KOPT-K1 (cell line): ENCODE results near the gene FRMD4A.

Experiments used
- H3K27ac ChIP-seq: fragments of 200-600 bp; sonication (generic); 2 replicates; pipeline ENCODE4 v1.5.1; 2016; ENCODE audit warnings: antibody characterized with exemption, mild to moderate bottlenecking, low read depth, low read length; ENCODE audit not compliant: poor library complexity, severe bottlenecking
- H3K36me3 ChIP-seq: fragments of 200-600 bp; sonication (generic); 2 replicates; pipeline ENCODE4 v1.5.1; 2017; ENCODE audit warnings: antibody characterized with exemption, mild to moderate bottlenecking, low read length, moderate library complexity; ENCODE audit not compliant: insufficient read depth
- H3K9me3 ChIP-seq: fragments of 200-600 bp; sonication (generic); 2 replicates; pipeline ENCODE4 v1.5.1; 2017; ENCODE audit warnings: antibody characterized with exemption, low read length, mild to moderate bottlenecking; ENCODE audit not compliant: insufficient read depth, poor library complexity, severe bottlenecking

The FRMD4A gene

GRCh38 chr10:13859979-13860654 is 470.6 kb downstream of the FRMD4A start:
- Histone ChIP-seq H3K27ac (no peak overlapping the region), H3K36me3 (no peaks in the 10 kb centered on the region), H3K9me3 (no peaks in the 10 kb centered on the region)

- H3K27ac ChIP-seq = no peak overlapping the region
- no peaks in the 10 kb centered on the region for H3K9me3 ChIP-seq
- H3K36me3 ChIP-seq = no peaks in the 10 kb centered on the region
Observed at GRCh38 chr10:13858709-13859108, 472.0 kb downstream of the FRMD4A start.

DNA sequence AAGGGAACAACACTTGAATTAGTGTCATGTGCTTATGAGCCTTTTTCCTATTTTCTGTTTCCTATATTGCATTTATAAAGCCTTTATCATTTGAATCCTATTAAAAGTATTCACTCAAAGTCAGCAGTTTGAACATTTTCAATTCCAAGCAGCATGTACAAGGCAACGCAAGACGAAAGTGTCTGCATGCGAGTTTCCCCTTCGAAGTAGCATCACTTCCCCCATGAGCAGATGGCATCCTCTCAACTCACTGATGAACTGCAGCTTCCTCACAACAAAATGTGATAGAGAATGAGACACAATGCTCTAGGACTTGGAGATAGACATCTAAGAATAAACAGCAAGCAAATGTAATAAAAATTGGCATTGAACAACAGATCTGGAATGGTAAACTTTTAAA is 473.3 kb downstream of the FRMD4A start:
- H3K9me3 ChIP-seq = no peaks in the 10 kb centered on the region
- H3K27ac ChIP-seq = no peak overlapping the region

DNA sequence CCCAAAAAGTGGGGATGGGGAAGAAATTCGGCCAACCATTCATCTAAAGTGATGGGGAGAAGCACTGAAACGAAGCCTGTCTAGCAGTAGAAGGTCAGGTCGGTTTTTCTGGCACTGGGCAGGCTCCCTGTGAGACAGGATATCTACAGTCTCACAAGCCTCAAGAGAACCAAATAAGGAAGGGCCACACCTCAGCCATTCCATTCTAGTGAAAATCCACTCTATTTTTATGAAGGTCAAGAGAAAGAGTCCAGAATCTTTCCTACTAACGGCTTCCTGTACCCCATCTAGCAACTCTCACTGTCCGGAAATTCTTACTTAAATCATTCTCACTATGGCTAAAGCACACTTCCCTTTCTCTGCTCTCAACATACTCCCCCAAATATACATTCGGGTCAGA is 476.9 kb downstream of the FRMD4A start:
- Histone ChIP-seq H3K9me3 (no peaks in the 10 kb centered on the region), H3K36me3 (no peaks in the 10 kb centered on the region), H3K27ac (no peak overlapping the region)

More for the DNA sequence above, 473.3 kb downstream of the FRMD4A start:
- no peaks in the 10 kb centered on the region for H3K36me3 ChIP-seq

DNA sequence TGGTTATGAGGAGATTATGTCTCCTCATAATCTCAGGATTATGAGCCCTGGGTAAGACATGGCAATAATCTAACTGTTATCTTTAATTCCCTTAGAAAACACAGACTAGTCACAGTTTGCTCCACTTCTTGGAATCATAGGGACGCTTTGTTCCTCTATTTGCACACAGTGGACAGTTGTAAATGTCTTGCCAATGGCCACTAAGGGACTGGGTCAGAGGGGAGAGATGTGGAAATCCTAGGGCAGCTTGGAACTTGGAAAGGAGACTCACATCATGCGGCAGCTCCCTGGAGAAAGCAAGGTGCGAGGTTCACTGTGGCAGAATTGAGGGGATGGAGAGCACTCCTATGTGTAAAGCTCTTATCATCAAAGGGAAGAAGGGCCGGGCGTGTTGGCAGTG is 477.9 kb downstream of the FRMD4A start:
- Histone ChIP-seq H3K36me3 (no peaks in the 10 kb centered on the region), H3K9me3 (no peaks in the 10 kb centered on the region), H3K27ac (no peak overlapping the region)

DNA sequence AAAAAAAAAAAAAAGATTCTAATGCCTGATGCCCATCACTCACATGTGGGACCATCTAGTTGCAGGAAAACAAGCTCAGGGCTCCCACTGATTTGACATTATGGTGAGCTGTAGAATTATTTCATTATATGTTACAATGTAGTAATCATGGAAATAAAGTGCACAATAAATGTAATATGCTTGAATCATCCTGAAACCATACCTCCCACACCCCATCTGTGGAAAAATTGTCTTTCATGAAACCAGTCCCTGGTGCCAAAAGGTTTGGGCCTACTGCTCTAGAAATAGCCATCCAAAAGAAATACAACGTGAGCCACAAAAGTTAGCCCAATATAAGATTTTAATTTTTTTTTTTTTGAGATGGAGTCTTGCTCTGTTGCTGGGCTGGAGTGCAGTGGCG is 478.8 kb downstream of the FRMD4A start:
- Histone ChIP-seq H3K36me3 (no peaks in the 10 kb centered on the region), H3K27ac (no peak overlapping the region), H3K9me3 (no peaks in the 10 kb centered on the region)

- H3K9me3 ChIP-seq = no peaks in the 10 kb centered on the region
- no peak overlapping the region for H3K27ac ChIP-seq
- H3K36me3 ChIP-seq = no peaks in the 10 kb centered on the region
Observed at GRCh38 chr10:13848520-13849445, 481.9 kb downstream of the FRMD4A start.

GRCh38 chr10:13847201-13847631 is 483.5 kb downstream of the FRMD4A start:
- Histone ChIP-seq H3K36me3 (no peaks in the 10 kb centered on the region), H3K9me3 (no peaks in the 10 kb centered on the region), H3K27ac (no peak overlapping the region)

GRCh38 chr10:13845897-13846296 is 484.8 kb downstream of the FRMD4A start:
- Histone ChIP-seq H3K27ac (no peak overlapping the region), H3K36me3 (no peaks in the 10 kb centered on the region), H3K9me3 (peaks cover 11% of the 10 kb centered on the region)

DNA sequence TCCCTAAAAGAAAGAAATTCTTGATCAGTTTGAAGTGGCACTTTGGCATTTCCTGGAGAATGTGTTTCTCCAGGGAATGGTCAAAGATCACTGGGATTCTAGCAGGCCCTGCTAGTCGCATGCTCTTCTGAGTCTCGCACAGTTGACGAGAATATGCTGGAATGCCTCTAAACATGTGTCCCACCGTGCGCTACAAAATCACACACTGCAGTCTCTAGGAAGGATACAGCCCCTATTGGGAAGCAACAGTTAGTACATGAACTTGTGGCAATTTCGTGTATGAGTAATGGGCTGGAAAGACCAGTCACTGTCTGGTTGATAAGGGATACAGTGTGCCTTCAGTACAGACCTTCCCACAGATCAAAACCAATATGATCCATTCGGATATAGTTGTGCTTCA is 486.1 kb downstream of the FRMD4A start:
- no peak overlapping the region for H3K27ac ChIP-seq

GRCh38 chr10:13842117-13842516 is 488.6 kb downstream of the FRMD4A start:
- Histone ChIP-seq H3K27ac (no peak overlapping the region), H3K36me3 (no peaks in the 10 kb centered on the region), H3K9me3 (peaks cover 11% of the 10 kb centered on the region)

More for the DNA sequence above, 486.1 kb downstream of the FRMD4A start:
- Histone ChIP-seq H3K9me3 (peaks cover 11% of the 10 kb centered on the region), H3K36me3 (no peaks in the 10 kb centered on the region)

- Histone ChIP-seq H3K36me3 (no peaks in the 10 kb centered on the region), H3K9me3 (peaks cover 11% of the 10 kb centered on the region), H3K27ac (no peak overlapping the region)
Observed at GRCh38 chr10:13840036-13840435, 490.7 kb downstream of the FRMD4A start.

DNA sequence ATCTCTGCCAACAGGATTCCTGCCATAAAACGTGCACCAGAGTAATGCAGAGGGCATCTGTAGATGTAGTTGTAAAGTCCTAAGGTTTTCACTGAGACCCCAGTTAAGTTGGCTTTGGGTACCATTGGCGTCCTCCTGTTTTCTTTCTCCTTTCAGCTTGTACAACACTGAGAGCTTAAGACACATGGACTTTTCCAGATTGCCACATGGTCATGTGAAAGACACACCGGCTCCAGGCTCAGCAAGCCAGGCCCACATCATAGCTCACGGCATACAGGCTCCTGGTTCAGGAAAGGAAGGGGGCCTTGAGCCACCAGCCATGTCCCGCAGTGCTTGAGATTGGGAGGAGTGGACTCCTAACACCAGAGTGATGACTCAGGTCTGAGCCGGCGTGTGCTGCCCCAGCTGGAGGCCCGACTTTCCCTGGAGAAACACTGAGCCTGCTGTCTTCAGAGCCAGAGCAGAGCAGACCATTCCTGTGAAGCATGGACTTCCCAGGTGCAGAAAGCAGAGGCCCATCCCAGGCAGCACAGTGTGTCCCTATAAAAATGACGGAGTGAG is 491.2 kb downstream of the FRMD4A start:
- H3K27ac ChIP-seq = no peak overlapping the region

GRCh38 chr10:13839030-13839429 is 491.7 kb downstream of the FRMD4A start:
- Histone ChIP-seq H3K9me3 (peaks cover 11% of the 10 kb centered on the region), H3K27ac (no peak overlapping the region), H3K36me3 (no peaks in the 10 kb centered on the region)

More for the DNA sequence above, 491.2 kb downstream of the FRMD4A start:
- peaks cover 11% of the 10 kb centered on the region for H3K9me3 ChIP-seq
- H3K36me3 ChIP-seq = no peaks in the 10 kb centered on the region

- H3K9me3 ChIP-seq = peaks cover 11% of the 10 kb centered on the region
- H3K36me3 ChIP-seq = no peaks in the 10 kb centered on the region
- no peak overlapping the region for H3K27ac ChIP-seq
Observed at GRCh38 chr10:13837966-13838365, 492.8 kb downstream of the FRMD4A start.
